ENCODE results near the gene TIFAB.
A peak's percentile ranks its signal among the peaks of the same experiment; 100 is the strongest.

TIFAB gene

DNA sequence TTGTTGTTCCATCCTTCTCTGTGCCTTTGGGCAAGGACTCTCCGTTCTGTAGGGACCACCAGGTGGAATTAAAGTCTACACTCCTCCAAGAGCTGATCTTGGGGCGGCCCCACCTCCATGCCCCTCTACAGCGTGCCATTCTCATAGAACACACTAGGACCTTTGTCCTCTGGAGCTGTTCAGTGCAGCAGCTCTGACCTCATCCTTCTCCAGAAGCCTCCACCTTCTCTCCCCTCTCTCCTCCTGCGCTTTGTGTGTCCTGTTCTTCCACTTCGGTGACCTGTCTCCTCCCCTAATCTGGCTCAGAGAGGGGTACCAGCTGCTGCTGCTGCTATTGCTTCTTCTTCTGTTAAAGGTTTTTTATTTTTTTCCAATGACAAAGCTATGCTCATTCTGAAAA is 51.3 kb downstream of the TIFAB start:
- Mint-ChIP-seq H3K27ac (no peak overlapping the region), H3K9me3 (no peaks in the 10 kb centered on the region), H3K4me1 (ENCODE audit: low read depth) (peaks cover 41% of the 10 kb centered on the region), H3K27me3 (peaks cover 7% of the 10 kb centered on the region), H3K36me3 (ENCODE audit: low read depth) (peaks cover 14% of the 10 kb centered on the region), H3K4me3 (peak overlapping the region; percentile 5)

- peaks cover 19% of the 10 kb centered on the region for H3K36me3 Mint-ChIP-seq (ENCODE audit: low read depth)
- H3K4me1 Mint-ChIP-seq (ENCODE audit: low read depth) = peaks cover 50% of the 10 kb centered on the region
- no peaks in the 10 kb centered on the region for H3K9me3 Mint-ChIP-seq
- H3K27ac Mint-ChIP-seq = peak overlapping the region; percentile 92
- H3K4me3 Mint-ChIP-seq = peak overlapping the region; percentile 88
- H3K27me3 Mint-ChIP-seq = peaks cover 5% of the 10 kb centered on the region
Observed at GRCh38 chr5:135399794-135400542, 52.2 kb downstream of the TIFAB start.

DNA sequence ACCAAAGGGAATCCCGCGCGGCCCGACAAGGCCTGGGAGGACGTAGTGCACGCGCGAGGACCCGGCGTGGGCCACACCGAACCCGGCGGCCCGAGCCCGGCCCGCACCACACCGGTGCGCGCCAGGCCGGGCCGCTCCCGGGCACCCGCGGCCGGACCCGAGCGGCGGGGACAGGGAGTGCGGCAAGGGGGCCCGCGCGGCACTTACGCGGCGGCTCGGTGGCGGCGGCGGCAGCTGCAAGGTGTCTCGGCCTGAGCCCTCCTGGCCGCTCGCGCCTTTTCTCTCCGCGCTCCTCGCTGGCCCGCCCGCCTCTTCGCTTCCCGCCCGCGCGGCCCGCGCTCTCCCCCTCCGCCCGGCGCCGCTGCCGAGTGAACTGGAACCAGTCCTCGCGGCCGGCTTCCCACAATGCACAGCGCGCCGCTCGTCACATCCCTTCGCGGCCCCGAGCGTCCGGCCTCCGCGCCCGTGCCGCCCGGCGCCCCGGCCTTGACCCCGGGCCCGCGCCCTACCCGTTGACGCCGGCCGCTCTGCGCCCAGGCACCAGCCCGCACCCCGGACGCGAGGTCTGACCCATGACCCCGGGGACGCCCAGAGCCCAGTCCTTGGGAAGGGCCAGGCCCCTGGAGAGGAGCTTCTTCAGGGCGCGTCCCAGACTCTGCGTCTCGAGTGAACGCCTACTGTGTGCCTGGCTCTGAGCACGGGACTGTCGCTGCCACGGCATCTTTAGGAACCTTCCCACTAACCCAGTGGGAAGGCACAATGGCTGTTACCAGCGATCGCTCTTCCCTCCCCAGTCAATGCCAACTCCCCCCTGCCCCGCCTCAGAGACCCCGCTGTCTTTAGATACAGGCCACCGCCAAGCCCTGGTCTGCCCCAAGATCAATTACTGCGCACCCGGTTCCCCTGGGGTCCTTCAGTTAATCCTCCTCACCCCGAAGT is 53.0 kb downstream of the TIFAB start, which contains the start of gene MACROH2A1:
Gene MACROH2A1 (minus strand): TSS at position 377 of the 939 bp plus-strand sequence. CDS start 10,138 bp downstream, outside the sequence.
- H3K4me3 Mint-ChIP-seq = peak within 1 kb of the TSS; percentile 89
- H3K36me3 Mint-ChIP-seq (ENCODE audit: low read depth) = peaks cover 22% of the 10 kb centered on the region
- H3K27ac Mint-ChIP-seq = peak within 1 kb of the TSS; percentile 92
- peaks cover 57% of the 10 kb centered on the region for H3K4me1 Mint-ChIP-seq (ENCODE audit: low read depth)
- no peaks in the 10 kb centered on the region for H3K9me3 Mint-ChIP-seq
- peaks cover 3% of the 10 kb centered on the region for H3K27me3 Mint-ChIP-seq

- peaks cover 26% of the 10 kb centered on the region for H3K36me3 Mint-ChIP-seq (ENCODE audit: low read depth)
- H3K27ac Mint-ChIP-seq = peak overlapping the region; percentile 83
- peaks cover 65% of the 10 kb centered on the region for H3K4me1 Mint-ChIP-seq (ENCODE audit: low read depth)
- H3K27me3 Mint-ChIP-seq = peaks cover 3% of the 10 kb centered on the region
- H3K4me3 Mint-ChIP-seq = peak overlapping the region; percentile 89
- H3K9me3 Mint-ChIP-seq = no peaks in the 10 kb centered on the region
Observed at GRCh38 chr5:135398160-135398854, 53.8 kb downstream of the TIFAB start.

Measured in stimulated activated naive CD8-positive, alpha-beta T cell treated with anti-CD3 and anti-CD28 coated beads, Interleukin-15, Interleukin-2, amounts not matched to agents 100 ng/mL and 50 ng/mL, for 24 hours (primary cell).